Loucy (cell line): ENCODE data around the gene UBALD2.

Source experiments
- H2AFZ ChIP-seq: fragments of 200-600 bp; sonication (generic); 2 replicates; pipeline ENCODE4 v1.6.0; 2016; ENCODE audit warnings: antibody characterized with exemption, mild to moderate bottlenecking, low read length, moderate library complexity
- H3F3A ChIP-seq: fragments of 200-600 bp; 2 replicates; pipeline ENCODE4 v1.6.0; 2016; ENCODE audit warnings: antibody characterized with exemption, low read depth, mild to moderate bottlenecking
- H3K27me3 ChIP-seq: fragments of 200-600 bp; sonication (generic); 2 replicates; pipeline ENCODE4 v1.6.1; 2014; ENCODE audit warnings: low read length, mild to moderate bottlenecking; ENCODE audit not compliant: insufficient read depth, poor library complexity, severe bottlenecking
- H3K36me3 ChIP-seq: fragments of 200-600 bp; sonication (generic); 2 replicates; pipeline ENCODE4 v1.6.1; 2016; ENCODE audit warnings: low read length; ENCODE audit not compliant: insufficient read depth
- H3K4me1 ChIP-seq: fragments of 200-600 bp; sonication (generic); 2 replicates; pipeline ENCODE4 v1.5.1; 2014; ENCODE audit warnings: low read length, mild to moderate bottlenecking; ENCODE audit not compliant: insufficient read depth, poor library complexity, severe bottlenecking
- H3K4me2 ChIP-seq: fragments of 200-600 bp; sonication (generic); 2 replicates; pipeline ENCODE4 v1.6.0; 2014; ENCODE audit warnings: antibody characterized with exemption, low read length, low read depth, mild to moderate bottlenecking; ENCODE audit not compliant: poor library complexity, severe bottlenecking
- H3K4me3 ChIP-seq: fragments of 200-600 bp; sonication (generic); 2 replicates; pipeline ENCODE4 v1.5.1; 2014; ENCODE audit warnings: low read length, mild to moderate bottlenecking, mixed read lengths; ENCODE audit not compliant: poor library complexity, severe bottlenecking
- H3K79me2 ChIP-seq: fragments of 200-600 bp; sonication (generic); 2 replicates; pipeline ENCODE4 v1.6.1; 2014; ENCODE audit warnings: low read length; ENCODE audit not compliant: insufficient read depth
- H3K9ac ChIP-seq: fragments of 200-600 bp; sonication (generic); 2 replicates; pipeline ENCODE4 v1.6.0; 2014; ENCODE audit warnings: mild to moderate bottlenecking, low read depth, low read length, moderate library complexity; ENCODE audit not compliant: poor library complexity, severe bottlenecking
- H3K9me2 ChIP-seq: fragments of 200-600 bp; sonication (generic); replicated peaks from 2 replicates; pipeline ENCODE4 v1.6.1; 2016; ENCODE audit warnings: low read depth, low read length, mixed read lengths
- H3K9me3 ChIP-seq: fragments of 200-600 bp; sonication (generic); 2 replicates; pipeline ENCODE4 v1.6.1; 2014; ENCODE audit warnings: mild to moderate bottlenecking, antibody characterized with exemption, low read length, low read depth; ENCODE audit not compliant: insufficient read depth
- H4K20me1 ChIP-seq: fragments of 200-600 bp; sonication (generic); 2 replicates; pipeline ENCODE4 v1.6.0; 2014; ENCODE audit warnings: antibody characterized with exemption, low read length, mild to moderate bottlenecking; ENCODE audit not compliant: insufficient read depth, poor library complexity, severe bottlenecking
- EZH2phosphoT487 ChIP-seq: fragments of 200-600 bp; IDR thresholded peaks from 2 replicates; pipeline ENCODE4 v1.6.1; 2018; ENCODE audit warnings: antibody characterized with exemption, mild to moderate bottlenecking, moderate library complexity, borderline replicate concordance
- TF ChIP-seq, protein P1 (sequence below): fragments of 200-600 bp; sonication (generic); conservative IDR thresholded peaks from 2 replicates; pipeline ENCODE4 v1.5.1; 2014; ENCODE audit warnings: mild to moderate bottlenecking, antibody characterized with exemption, low read length

UBALD2 gene

DNA sequence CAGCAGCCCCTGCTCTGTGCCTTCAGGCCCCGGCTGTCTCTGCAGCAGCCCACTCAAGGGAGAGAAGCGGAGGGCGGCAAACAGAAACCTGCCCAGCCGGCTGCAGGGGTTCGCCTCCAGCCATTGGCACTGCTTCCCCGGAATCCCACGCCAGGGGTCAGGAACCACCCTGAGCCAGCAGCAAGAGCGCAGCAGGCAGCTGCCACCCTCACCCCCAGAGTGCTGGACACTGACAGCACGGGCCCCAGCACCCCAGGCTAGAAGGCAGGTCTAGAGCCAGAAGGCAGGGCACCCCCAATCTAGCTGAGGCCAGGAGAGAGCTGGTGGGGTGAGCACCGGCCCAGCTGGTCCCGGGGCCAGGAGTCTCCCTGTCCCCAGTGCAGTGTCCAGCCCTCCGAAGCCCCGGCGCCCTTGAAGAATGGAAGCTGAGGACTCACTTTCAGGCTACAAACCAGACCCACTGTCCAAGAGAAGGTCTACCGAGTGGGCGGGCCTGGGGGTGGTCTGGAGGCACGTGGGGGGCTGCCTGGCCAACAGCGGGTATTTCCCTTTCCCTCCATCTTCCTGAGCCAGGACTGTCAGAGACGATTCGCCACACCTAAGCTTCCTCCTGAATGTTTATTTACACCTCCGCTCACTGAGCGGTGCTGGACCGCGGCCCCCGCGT is 8.4 kb downstream of the UBALD2 start:
- no peak overlapping the region for H3K9ac ChIP-seq

DNA sequence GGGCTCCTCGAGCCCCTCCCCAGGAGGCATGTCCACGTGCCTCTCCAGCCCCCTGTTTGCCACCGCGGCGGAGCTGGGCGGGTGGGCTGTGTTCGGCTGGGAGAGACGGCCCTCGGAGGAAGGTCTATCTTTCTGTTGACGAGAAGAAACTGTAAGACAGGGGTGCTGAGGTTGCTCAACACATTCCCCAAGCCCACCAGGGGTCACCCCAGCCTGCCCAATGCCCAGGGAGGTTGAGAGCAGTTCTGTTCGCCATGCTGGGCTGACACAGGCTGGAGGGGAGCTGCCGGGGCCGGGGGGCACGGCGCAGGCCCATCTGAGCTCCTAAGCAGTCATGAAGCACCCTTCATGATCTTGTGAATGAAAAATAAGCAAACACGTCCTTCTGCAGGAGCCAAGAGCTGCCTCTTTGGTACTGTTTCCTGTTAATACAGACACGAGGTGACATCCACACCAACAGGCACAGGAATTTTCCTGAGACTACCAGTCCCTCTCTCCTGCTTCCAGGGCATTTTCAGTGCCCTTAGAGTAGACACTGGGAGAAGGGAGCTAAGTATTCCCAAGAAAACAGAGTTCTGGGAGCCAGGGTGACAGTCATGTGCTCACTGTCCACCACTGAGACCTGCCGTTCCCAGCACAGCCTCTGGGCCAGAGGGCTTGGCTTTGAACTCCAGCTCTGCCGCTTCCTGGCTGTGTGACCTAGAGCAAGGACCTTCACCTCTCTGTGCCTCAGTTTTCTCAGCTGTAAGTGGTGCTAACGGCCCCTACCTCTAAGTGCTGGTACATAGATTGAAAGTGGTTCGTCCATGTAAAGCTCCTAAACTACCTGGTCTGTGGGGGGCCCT is 9.2 kb downstream of the UBALD2 start:
- Histone ChIP-seq H3K4me1 (peaks cover 12% of the 10 kb centered on the region), H3K27me3 (no peaks in the 10 kb centered on the region), H2AFZ (no peak overlapping the region), H3K79me2 (peaks cover 20% of the 10 kb centered on the region), H3F3A (no peaks in the 10 kb centered on the region), H3K4me3 (no peak overlapping the region), H3K9ac (no peak overlapping the region), H4K20me1 (peaks cover 7% of the 10 kb centered on the region), H3K4me2 (no peak overlapping the region), H3K36me3 (no peaks in the 10 kb centered on the region; the same call in 1 of the 2 replicates), H3K9me2 (no peaks in the 10 kb centered on the region), H3K9me3 (no peaks in the 10 kb centered on the region)
- TF ChIP-seq, protein P1, sequence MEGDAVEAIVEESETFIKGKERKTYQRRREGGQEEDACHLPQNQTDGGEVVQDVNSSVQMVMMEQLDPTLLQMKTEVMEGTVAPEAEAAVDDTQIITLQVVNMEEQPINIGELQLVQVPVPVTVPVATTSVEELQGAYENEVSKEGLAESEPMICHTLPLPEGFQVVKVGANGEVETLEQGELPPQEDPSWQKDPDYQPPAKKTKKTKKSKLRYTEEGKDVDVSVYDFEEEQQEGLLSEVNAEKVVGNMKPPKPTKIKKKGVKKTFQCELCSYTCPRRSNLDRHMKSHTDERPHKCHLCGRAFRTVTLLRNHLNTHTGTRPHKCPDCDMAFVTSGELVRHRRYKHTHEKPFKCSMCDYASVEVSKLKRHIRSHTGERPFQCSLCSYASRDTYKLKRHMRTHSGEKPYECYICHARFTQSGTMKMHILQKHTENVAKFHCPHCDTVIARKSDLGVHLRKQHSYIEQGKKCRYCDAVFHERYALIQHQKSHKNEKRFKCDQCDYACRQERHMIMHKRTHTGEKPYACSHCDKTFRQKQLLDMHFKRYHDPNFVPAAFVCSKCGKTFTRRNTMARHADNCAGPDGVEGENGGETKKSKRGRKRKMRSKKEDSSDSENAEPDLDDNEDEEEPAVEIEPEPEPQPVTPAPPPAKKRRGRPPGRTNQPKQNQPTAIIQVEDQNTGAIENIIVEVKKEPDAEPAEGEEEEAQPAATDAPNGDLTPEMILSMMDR: no peak
- no peak for TF ChIP-seq EZH2phosphoT487

More for the DNA sequence above, 8.4 kb downstream of the UBALD2 start:
- Histone ChIP-seq H3K9me2 (no peaks in the 10 kb centered on the region), H4K20me1 (peaks cover 14% of the 10 kb centered on the region), H3K4me1 (peaks cover 16% of the 10 kb centered on the region), H3K79me2 (peaks cover 28% of the 10 kb centered on the region), H3K9me3 (no peaks in the 10 kb centered on the region), H3K4me2 (no peak overlapping the region), H3K27me3 (no peaks in the 10 kb centered on the region), H2AFZ (no peak overlapping the region), H3K36me3 (no peaks in the 10 kb centered on the region; the same call in 1 of the 2 replicates), H3K4me3 (no peak overlapping the region), H3F3A (no peaks in the 10 kb centered on the region)
- TF ChIP-seq, protein P1: no peak
- no peak for TF ChIP-seq EZH2phosphoT487

DNA sequence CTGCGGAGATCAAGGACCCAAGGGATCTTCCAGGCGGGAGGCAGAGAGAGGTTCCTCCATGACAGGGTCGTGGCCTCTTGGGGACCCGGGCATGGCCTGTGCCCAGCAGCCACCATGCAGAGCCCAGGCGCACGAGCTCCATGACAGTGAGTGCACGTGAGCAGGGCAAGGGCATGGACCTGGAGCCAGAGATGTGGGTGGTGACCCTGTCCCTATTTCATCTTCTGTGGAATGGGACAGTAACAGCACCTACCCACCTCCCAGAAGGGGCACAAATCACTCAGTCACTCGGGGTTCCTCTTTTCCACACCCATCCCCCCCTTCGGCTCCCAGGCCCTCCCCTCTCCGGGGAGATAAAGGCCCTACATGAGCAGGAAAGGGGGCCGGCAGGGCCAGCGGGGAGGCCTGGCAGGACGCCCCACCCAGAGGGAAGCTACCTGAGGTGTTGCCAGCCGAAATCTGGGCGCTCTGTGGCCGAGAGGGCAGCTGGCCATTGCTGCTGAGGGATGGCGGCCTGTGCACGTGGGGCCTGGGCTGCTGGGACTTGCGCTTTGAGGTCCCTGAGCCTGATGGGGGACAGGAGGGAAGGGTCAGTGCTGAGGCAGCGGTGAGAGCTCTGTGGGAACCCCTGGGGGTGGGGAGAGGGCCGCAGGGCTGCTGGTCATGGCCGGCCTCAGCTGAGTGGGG is 10.4 kb downstream of the UBALD2 start:
- H3K9ac ChIP-seq: no peak overlapping the region
- H3F3A ChIP-seq: no peaks in the 10 kb centered on the region
- H3K4me2 ChIP-seq: no peak overlapping the region
- no peak overlapping the region for H2AFZ ChIP-seq
- H3K79me2 ChIP-seq: peaks cover 12% of the 10 kb centered on the region; the same call in 1 of the 2 replicates
- H3K27me3 ChIP-seq: no peaks in the 10 kb centered on the region
- no peaks in the 10 kb centered on the region for H3K9me2 ChIP-seq
- no peak overlapping the region for H3K4me3 ChIP-seq
- TF ChIP-seq, protein P1: no peak
- TF ChIP-seq EZH2phosphoT487: no peak
- H3K4me1 ChIP-seq: peaks cover 6% of the 10 kb centered on the region
- no peaks in the 10 kb centered on the region for H4K20me1 ChIP-seq
- no peaks in the 10 kb centered on the region for H3K9me3 ChIP-seq
- H3K36me3 ChIP-seq: no peaks in the 10 kb centered on the region; the same call in 1 of the 2 replicates
